ENCODE measurements around the gene RNF10.

GRCh38 chr12:120562906-120563305 lies 28.8 kb downstream of the RNF10 start:
- TF ChIP-seq CTCF (IDR thresholded peaks at IDR 0.05) (no peak), ZFX (IDR thresholded peaks at IDR 0.05; ENCODE audit: borderline replicate concordance) (no peak)

Measured in 22Rv1 (cell line).